Esophagus mucosa (tissue), 1 donor: ENCODE data around the gene COX18. TPM values are rescaled to one million over a fixed set of nuclear protein-coding genes. Genes with fewer than 3 reads are reported as not detected.

Experiments
- ATAC-seq: fragments of 200-7000 bp; cut with Tn5 transposase; one replicate; pipeline ENCODE4 v1.9.1; 2020
- total RNA-seq: library from RNA; stranded (reverse); gene quantifications from one replicate; pipeline ENCODE4 v1.2.4, GENCODE V29; 2023
- donor health status: DM: yes; HTN: yes; CAD: no.

Gene COX18
- total RNA-seq, 1 donor from 2014 or later, result 11.0 TPM

DNA sequence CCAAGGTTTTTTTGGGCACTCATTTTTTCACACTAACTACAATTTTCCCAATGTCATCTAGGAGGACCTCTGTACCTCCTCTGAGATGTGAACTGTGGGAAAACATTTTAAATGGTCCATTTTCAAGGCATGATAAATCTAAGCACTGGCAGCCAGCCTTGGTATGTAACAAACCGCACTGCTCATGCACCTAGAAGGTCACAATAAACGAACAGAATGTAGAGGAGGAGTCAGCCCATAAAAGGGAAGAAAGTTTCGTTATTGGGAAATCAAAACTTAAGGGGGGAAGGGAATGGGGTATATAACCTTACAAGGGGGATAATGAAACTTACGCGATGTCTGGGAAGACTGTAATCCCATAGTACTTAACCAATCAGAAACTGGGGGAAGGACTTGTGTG, 16.4 kb downstream of the COX18 start:
- ATAC-seq, result no peak

DNA sequence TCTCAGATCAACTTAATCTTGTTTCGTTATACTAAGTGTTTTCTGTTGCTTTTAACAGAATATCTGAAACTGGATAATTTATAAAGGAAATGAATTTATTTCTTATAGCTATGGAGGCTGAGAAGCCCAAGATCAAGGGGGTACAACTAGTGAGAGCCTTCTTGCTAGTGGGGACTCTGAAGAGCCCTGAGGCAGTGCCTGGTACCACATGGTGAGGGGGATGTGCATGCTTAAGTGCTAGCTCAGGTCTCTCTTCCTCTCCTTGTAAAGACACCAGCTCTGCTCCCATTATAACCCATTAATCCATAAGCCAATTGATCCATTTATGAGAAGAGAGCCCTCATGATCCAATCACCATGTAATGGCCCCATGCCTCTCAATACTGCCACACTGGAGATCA, 17.9 kb downstream of the COX18 start:
- ATAC-seq, result no peak

DNA sequence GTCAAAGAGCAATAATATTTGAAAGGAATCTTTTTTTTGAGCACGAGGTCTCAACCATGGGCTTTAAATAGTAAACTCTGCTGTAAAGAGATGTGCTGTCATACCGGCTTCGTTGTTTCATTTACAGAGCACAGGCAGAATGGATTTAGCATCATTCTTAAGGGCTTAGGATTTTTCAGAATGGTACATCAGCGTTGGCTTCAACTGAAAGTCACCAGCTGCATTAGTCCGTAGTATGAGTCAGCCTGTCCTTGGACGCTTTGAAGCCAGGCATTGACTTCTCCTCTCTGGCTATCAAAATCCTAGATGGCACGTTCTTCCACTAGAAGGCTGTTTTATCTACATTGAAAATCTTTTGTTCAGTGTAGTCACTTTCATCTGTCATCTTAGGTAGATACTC, 23.6 kb downstream of the COX18 start:
- no peak for ATAC-seq

DNA sequence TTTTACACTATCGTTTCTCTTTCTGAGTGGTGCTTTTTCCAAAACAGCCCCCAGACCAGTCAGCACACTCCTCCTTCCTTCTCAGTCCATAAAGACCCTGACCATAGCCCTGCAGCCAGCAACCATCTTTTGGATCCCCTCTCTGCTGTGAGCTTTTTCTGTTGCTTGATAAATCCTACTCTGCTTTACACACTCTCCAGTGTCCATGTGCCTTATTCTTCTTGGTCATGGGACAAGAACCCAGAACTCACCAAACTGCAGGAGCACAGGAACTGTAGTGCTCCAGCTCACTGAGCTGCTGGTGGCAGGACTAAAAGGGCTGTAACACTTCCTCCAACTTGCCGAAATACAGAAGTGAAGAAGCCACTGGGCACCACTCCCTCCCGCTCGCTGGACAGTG, 32.5 kb downstream of the COX18 start:
- no peak for ATAC-seq

DNA sequence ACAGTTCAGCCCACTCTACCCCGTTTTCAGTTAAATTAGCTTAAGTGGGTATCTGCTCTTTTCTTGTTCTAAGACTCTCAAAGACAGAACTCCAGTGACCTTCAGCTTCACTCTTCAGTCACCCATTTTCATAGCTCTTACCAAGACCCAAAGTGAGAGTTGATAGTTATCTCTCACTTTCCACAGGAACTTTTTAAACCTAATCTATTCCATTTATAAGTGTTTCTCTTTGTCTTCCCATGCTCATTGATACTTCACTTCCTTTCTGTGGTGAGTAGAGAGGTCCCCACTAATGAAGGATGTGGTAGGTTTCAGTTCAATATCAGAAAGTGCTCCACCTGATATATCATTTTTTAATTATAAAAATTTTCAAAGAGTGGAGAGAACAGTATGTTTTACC, 33.4 kb downstream of the COX18 start:
- no peak for ATAC-seq

DNA sequence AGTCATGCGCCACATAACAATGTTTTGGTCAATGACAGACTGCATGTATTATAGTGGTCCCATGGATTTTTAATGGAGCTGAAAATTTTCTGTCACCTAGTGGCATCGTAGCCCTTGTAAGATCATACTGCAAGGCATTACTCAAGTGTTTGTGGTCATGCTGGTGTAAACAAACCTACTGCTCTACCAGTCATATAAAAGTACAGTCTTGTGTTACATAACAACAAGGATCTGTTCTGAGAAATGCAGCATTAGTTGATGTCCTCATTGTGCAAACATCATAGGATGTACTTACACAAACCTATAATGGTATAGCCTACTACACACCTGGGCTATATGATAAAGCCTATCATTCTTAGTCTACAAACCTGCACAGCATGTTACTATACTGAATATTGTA, 34.6 kb downstream of the COX18 start:
- no peak for ATAC-seq

DNA sequence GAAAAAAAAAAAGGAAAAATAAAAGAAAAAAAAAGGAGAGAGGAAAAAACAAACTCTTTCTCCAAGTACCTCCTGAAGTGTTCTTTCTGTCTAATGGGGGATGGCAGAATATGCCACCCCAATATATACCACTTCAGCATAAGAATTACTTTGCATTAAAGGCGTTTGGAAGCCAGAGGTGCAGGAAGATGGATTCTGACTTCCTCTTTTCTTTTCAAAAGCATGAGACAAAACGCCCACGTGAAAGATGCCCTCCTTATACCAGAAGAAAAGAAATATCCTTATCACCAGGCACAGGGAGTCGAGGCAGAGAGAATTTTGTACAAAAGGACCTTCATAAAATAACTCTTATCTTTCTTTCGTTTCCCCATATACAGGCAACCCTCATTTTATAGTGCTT, 40.9 kb downstream of the COX18 start:
- no peak for ATAC-seq

DNA sequence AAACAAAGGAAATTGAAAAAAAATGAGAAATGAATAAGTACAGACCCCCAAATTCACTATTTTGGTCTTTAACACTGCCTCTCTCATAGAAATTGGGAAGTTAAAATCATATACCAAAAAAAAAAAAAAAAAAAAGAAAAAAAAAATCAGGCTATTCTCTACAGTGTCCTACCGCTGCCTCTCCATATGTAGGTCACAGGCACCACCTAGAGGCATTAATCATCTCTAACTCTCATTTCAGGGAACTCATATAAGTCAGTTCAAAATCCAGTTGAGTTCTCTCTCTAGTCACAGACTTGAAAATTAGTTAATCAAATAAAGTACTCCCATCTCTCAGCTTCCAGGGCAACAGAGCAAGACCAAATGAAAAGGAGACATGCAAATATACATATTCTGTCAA, 47.9 kb downstream of the COX18 start:
- peak; percentile 63 for ATAC-seq

DNA sequence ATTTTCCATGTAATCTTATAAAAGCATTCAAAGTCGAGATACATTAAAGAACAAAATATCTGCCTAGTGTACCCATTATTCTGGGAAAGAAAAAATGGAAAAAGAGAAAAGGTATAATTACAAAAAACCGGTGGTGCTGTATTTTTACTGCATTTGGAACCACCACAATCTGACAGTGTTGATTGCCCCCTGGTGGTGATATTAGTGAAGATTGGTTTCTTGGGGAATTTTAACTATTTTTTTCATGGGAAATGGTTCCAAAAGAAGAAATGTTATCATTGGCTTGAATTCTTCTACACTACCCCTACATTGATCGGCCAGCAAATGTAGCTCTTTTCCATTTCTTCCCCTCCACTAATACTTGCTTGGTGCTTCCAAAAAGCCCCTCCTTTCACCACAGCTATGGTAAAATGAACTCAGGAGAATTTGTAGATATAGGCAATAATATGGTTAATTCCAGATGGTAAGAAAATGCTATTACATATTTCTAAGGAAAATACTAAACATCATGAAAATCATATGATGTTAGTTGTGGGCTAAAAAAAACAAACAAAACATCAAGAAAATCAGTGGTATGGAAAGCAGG, 50.0 kb downstream of the COX18 start:
- no peak for ATAC-seq

DNA sequence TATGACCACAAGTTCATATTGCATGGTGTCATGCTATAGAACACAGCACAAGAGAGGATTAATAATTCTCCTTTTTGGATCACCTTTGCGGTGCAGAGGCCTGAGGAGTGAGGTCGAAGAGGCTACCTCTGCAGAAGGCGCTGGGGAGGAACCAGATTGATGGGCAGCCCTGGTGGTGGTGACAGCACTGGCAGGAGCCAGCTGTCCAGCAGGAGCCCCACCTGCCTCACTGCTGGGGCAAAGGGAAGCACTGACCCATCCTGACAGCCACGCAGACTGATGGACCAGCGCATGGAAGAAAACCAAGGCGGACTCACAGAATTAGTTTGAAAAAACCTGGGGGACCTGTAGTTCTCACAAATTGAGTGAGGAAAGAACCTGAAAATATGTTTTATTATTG, 50.9 kb downstream of the COX18 start:
- ATAC-seq, result no peak

DNA sequence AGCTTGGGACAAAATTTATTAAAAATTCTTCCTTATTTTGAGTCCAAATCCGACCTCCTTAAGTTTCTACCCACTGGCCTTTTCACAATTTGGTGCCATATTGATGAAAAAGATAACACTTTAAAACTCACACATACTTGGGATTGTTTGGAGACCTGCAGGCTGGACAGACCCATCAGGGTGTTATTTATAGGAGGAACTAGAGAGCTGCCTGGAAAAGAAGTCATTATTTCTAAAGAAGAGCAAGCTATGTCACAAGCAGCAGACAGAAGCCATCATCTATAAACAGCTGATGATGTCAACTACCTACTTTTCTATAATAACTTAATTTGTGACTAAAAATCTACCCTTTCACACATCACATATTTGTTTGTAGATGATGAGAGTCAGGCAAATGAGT, 56.2 kb downstream of the COX18 start:
- ATAC-seq, result no peak

DNA sequence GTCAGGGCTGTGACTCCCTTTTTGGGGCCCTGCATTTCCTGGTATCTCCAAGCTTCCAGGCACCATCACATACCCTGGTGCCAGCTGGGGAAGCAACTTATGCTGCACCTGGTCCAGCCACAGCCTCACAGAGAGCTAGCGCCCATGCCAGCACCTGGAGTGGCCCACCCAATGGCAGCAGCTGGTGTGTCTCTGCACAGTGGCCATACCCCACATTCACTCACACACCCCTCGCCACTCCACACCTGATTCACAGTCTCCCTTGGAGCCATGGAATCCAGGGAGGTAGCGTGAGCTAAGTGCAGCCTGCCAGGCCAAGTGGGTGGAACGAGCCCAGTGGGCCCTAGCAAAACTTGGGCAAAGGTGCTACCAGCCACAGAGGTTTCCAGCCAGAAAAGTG, 56.8 kb downstream of the COX18 start:
- ATAC-seq, result no peak

DNA sequence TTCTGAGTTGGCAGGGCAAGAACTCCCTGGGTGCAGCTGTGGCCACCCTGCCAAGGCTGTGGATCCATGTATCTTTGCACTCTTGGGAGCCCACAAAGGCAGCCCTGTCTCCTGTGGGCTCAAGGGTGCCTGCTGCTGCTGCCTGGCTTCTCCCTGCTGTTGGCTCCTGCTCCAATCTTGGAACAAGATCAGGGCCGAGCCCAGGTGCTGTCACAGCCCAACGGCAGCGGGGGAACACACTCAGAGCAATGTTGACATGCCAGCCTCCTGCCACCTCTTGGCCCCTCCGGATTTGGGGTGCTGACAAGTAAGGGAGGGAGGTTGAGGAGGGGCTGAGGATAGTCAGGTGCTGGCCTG, 57.9 kb downstream of the COX18 start:
- ATAC-seq, result no peak

DNA sequence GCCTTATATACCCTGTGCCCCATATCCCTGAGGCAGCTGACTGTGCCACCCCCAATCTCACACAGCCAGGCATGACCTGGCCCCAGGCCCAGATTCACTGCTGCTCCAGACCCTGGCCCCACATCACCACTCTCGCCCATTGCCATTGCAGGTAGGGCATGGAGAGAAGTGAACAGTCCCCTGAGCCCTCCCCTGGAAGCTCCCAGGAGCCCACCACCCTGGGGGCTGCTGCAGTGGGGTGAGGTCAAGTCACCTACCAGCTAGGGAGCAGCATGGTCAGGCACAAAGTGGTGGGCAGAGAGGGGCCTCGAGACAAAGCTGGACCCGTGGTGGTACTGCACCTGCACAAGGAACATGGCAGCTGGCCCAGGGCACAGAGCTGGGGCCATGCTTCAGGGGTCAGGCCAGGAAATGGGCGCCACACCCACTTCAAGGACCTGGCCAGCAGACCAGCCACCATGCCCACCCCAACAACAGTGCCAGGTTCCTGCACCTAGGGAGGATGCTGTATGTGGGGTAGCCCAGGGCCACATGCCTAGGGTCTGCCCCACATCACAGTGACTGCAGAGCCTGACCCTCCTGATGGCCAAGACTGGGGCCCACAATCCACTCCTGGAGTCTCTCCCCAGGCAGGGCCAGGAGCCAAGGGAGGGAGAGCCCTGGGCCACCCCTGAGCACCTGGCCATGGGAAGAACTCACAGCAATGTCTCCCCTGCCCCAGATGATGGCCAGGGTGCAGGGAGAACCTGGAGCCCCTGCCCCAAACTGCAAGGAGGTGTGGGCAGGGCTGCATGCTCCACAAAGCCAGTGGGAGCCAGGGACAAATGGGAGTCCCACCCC, 58.5 kb downstream of the COX18 start:
- ATAC-seq, result no peak

DNA sequence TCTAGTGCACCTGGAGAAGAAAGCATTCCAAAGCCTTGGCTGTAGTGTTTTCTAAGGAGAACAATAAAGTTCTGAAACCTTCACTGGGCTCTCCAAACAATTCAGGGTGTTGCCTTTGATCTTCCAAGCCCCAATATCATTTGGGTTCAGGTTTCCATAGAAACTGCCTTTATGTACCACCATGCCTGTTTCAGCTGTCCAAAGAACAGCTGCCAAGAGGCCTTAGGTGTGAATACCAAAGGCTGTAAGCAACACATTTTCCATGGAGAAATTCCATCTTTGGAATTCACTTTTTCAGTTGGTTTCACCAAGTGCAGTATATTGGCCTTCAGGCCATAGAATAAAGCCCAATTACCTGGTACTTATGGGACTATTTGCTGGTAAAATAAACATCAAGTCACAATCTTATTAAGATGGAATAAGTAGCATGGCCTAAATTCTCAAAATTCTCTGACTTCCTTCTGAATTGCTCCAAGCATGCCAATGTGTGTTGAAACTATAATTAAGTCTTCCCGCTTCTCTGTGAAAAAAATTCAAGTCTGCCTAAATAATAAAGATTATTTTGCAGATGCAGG, 61.9 kb downstream of the COX18 start:
- no peak for ATAC-seq

DNA sequence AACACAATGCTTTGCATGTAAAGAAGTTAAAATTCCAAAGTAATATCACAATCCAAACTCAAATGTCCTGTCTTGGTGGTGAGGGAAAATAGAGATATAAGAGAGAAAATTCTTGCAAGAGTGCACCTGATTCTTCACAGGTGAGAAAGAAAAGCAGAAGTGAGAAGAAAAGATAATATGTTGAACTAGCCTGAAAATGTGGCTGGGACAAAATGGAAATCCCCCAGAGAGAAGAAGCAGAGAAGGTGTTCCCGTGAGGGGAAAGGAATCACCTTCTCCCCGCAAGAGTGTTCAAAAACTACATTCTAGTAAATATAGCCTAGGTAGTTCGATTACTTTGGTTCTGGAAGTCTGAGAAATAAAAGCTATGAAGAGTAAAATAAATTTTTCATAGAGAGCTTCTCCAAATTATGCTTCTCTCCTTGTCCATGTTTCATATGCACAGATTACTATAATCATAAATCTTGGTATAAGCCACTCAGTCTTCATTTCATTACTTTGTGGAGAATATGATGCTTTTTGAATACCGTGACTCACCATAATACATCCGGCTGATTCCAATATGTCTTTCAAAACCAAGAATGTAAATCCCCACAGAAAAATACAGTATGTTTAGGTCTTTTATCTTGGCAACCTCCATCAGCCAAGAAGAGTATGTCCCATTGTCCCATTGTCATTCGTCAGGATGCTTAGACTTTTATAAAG, 63.1 kb downstream of the COX18 start:
- ATAC-seq, result no peak

DNA sequence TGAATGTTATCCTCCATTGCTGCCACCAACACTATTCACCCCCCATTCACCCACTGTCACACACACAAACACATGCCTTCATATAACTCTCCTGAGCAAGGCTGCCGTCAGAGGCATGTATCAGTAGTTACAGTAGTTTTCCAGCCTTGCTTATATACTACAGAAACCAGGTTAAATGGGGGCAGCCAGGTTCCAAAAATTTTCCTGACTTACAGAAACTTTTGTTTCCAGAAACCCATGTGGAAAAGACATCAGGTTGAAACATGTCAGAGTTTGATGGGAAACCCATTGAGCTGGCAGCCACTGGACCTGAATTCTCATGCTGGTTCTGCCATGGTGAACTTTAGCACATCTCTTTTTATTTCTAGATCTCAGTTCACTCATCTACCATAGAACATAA, 64.0 kb downstream of the COX18 start:
- ATAC-seq, result no peak

Other genes with a start within 250 kb of the COX18 start
- 38.9 TPM for gene ANKRD17, start 189.1 kb upstream of the COX18 start, total RNA-seq